GM19452 (cell line): ENCODE data around the gene DOCK2.

Experiments
- ATAC-seq: cut with Tn5 transposase; IDR thresholded peaks from one replicate; pipeline ENCODE4 v1.9.1; 2021; ENCODE audit not compliant: unreplicated experiment

The DOCK2 gene

DNA sequence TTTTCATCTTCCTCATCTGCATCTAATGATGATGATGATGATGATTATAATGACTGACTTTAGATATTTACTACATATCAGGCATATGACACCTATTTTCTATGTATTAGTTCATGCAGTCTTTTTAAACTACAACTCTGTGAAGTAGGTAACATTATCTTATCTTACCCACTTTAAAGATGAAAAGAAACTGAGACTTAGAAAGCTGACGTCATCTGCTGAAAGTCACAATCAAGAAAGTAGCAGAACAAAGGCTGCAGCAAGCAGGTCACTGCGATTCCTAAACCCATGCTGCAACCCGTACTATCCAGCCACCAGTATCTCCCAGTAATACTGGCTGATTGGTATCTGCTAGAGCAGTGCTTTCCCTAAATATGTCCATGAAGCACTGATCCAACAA, 383.3 kb downstream of the DOCK2 start:
- ATAC-seq, result no peak

DNA sequence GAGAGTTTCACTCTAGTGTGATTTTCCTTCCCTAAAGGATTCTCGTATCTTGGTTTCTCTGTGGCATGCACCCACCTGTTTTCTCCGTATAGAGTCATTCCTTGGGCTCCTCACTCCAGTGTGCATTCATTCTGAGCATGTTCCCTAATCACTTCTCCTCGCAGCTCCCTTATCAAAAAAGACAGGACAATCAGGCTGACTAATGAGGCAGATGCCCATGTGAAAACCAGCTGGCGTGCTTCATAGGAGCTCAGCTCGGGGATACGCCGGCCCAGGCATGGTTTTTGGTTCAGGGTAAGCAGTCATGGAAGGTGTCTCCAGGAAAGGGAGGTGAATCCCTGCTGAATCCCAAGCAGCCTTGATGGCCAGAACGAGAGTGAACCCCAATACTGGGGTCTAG, 384.4 kb downstream of the DOCK2 start:
- no peak for ATAC-seq

DNA sequence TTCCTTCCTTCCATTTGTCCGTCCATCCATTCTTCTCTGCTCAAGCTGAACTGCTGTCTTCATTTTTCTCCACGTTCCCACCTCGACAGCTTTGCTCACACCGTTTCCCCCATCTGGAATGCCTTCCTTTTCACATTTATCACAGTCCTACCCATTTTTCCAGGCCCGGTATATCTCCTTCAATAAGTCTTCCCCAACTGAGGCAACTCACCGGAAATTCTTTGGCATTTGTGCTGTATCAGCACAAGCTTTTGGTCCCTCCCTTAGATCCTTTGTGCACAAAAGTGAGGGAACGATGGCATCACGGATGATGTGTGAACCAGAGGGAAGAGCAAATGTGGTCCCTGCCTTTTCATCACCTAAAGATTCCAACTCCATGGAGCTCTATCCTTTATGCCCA, 388.8 kb downstream of the DOCK2 start:
- ATAC-seq, result no peak

DNA sequence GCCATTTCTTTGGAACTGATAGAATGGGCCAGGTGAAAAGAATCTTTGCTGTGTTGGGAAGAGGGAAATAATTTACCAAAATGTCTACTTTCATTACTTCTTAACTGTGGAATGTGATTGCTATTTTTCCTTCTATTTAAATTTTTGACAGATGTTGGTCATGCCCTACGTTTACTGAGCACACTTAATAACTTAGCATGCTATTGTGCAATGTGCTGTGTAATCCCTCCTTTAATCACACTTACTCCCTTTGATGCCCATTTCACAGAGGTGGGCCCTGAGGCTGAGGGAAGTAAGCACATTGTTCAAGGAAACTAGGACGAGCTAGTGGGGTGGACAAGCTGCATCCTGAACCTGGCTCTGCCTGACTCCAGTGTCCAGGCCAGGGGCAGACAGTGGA, 391.0 kb downstream of the DOCK2 start:
- no peak for ATAC-seq

DNA sequence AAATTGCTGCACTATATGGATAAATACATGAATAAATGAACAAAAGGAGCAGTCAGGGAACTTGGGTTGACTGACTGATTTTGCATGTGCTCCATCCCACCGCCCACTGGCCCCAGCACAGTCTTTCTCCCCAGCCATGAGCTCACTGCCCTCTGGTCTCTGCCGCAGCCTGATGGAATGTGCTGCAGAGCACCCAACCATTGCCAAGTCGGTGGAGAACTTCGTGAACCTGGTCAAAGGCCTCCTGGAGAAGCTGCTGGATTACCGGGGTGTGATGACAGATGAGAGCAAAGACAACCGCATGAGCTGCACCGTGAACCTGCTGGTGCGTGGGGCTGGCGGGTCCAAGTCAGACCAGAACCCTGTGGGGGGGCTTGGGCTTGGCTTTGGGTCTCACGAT, 397.2 kb downstream of the DOCK2 start:
- no peak for ATAC-seq

DNA sequence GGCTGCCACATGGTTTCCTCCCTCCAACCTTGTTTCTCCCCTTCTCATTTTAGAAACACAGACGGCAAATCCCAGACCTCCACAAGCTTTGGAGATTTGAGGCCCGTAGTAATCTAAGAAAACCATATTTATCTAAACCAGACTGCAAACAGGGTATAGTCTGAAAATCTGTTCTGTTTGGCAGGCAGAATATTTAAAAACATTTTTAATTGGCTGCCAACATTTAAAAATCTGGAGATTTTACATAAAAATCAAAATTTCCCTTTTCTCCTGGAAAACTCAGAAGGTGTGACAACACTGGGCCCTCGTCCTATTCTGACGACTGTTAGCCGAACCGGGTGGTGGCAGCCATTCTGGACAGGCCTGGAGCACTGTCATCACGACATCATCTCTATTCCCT, 401.2 kb downstream of the DOCK2 start:
- ATAC-seq, result no peak

DNA sequence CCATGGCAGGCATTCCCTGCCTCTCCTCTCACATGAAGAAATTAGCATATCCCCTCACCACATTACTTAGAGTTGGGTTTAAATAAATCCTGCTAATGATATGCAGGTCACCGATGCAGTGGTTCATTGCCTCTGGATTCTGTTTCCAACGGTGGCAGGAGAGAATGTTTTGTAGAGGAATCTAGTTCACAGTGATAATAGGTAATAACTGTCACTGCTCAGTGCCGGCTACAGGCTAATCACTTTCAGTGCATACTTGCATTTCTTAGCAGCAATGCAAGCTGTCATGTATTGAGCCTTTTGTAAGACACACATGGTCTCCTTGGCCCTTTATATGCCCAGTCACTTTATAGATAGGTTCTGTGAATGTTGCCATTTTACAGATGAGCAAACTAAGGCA, 402.8 kb downstream of the DOCK2 start:
- no peak for ATAC-seq

DNA sequence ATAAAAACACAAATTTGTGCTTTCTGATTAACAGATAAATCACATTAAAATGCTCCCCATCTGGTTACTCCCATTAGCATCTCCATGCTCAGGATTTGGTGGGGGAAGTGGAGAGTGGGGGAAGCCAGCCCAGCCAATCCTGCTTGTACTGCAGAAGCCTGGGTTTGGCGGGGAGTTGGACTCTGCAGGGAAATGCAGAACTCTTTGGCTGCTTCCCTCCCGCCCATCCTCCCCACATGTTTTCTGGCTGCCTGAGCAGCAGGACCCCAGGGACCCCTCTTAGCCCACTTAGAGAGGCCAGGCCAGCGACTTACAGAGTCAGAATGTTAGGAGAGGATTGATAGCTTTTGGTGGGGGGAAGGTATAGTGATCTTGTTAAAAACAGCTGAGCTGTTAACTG, 409.2 kb downstream of the DOCK2 start:
- no peak for ATAC-seq

DNA sequence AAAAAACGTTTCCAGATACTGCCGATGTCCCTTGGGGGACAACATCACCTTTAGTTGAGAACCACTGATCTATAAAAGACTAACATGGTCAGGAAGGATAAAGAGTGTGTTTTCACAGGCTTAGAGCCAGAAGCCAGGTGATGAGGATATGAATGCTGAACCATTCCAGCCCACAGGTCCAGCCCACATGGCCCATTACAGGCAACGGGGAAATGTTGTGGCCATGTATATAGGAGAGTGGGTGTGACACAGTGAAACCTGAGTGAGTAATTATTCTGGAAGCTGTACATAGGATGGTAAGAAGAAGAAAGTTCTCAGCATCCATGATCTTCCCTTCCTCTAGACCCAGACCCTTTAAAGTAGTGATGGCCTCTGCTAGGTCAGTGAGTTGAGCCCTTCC, 412.6 kb downstream of the DOCK2 start:
- no peak for ATAC-seq

DNA sequence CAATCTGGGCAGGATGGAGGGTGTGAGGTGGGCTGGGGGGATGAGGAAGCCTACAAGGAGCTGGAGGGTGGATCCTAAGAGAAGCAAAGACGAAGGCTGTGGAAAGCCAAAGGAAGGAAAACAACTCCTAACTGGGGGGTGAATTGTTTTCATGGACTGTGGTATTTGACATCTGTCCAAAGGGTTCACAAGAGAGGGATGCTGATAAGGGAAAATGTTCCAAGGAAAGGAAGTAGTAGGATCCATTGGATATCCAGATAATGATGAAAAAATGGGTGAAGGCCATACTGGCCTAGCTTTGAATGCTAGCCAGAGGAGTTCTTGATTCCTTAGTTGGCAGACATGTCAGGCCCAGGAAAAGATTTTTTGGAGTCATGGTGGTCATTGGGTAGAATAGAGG, 416.8 kb downstream of the DOCK2 start:
- ATAC-seq, result no peak

DNA sequence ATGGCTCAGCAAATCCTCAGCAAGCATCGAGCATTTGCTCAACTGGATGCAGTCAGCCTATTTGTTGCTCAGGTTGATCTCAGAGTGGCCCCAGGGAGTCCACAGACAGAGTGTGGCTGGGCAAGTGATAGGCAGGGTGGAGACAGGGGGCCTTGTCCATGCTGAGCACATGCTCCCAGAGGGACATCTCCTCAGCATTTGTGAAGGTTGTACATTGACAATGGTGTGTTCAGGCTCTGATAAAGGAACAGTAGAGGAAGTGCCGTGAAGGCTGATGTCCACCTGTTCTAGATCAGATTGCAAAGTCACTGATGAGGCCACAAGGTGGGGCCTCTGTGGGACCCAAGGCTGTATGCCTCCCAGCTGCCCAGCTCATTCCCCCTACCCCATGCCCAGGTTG, 418.5 kb downstream of the DOCK2 start:
- ATAC-seq, result no peak

DNA sequence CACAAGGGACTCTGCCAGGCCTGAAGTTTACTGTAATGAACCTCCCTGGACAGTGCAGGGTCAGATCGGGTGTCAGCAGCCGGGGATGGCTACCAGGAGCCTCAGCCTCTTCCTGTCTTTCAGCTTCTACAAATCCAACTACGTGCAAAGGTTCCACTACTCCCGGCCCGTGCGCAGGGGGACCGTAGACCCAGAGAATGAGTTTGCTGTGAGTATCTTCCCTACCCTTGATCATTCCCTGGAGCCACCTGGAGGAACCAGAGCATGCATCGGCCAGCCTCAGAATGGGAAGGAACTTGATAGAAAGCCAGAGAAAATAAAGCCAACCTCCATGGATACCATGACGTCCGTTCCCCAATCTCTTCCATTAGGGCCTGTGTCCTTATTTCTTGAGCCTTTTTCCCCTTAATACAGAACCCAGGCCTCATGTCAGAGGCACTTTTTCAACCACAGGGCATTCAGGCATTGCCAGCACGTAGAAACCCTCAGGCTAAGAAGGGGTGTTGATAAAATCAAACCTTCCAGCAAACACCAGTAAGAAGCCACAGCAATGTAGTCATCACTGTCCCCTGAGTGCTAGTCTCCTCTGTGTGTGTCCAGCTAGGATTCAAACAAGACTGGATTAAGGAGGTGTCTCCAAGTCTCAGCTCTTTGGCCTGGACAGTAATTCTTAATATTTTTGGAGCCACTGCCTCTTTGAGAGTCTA, 419.6 kb downstream of the DOCK2 start:
- no peak for ATAC-seq

DNA sequence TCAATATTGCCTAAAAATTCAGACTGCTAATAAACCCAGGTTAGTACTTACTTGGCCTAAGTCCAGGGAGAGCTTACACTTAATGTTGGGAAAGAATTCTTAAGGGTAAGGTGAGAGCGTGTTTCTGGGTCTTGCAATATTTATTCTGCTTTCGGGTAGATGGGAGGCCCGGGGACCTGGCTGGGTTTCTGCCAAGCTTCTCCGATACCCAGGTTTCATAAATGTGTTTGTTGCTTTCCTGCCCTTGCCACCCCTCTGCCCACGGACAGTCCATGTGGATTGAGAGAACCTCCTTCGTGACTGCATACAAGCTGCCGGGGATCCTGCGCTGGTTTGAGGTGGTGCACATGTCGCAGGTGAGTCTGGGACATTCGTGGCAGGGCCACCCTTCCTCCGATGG, 420.2 kb downstream of the DOCK2 start:
- ATAC-seq, result no peak

DNA sequence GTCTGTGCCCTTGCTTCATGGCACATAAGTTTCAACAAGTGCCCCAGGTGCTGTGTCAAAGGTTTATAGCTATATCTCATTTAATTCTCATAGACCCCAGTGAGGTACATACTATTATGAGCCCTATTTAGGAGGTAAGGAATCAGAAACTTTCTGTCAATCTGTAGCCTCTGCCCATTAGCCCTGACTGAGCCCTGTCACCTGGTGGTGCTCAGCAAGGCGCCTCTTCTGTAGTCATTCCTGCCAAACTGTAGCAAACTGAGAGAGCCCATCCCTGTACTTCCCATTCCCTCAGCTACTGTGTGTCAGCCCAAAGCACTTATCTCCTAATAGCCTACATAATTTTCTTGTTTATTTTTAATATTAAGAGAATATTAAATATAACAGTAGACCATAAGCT, 422.1 kb downstream of the DOCK2 start:
- ATAC-seq, result no peak

DNA sequence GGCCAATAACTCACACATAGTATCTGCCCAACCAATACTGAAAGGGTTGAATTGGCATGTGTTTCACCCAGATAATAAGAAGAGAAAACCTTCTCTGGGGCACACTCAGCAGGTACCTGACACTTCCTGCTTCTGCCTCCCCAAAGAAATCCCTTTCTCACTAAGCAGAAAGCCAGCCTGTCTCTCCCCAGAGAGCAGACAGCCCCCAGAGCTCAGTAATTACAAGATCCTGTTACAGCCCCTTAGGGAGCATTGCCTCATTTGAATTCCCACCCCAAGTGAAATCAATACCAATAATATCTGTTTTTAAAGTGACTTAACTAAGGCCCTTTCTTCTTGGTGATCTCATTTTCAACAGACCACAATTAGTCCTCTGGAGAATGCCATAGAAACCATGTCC, 430.1 kb downstream of the DOCK2 start:
- ATAC-seq, result no peak

DNA sequence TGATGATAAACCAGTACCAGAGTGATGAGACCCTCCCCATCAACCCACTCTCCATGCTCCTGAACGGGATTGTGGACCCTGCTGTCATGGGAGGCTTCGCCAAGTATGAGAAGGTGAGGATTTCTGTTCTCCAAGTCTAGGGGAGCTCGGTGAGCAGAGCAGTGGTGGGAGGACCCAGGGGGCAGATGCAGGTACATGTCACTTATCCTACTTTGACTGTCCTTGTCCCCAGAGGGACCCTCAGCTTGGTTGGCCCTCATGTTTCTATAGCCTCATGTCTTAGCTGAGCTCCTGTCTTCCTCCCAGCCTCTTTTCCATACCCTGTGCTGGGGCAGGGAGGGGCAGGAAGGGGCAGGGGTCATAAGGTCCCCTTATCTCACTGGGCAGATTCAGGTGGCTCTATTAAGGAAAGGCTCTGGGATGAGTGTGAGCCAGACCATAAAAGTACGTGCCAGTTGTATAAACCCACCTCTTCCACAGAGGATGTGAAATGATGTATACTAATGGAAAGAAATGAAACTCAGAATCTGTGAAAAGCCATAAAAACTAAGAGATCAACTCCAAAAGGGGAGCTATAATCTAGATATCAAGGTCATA, 430.6 kb downstream of the DOCK2 start:
- ATAC-seq, result no peak

DNA sequence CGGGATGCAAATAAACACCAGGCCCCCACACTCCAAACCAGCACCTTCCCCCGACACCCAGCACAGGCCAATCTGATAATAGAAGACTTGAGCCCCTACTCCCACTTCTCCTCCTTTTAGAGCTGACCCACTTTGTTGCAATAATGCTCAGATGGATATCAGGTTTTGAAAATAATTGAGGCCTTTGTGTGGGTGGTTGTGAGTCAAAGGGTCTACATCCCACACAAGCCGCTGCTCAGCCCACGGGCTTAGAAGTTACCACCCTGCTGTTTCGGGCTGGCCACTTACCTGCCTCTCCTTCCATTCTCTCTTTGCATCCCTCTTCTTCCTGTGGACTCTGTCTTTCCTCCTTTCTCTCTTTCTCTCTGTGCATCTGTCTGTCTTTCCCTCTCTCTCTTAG, 432.4 kb downstream of the DOCK2 start:
- no peak for ATAC-seq

DNA sequence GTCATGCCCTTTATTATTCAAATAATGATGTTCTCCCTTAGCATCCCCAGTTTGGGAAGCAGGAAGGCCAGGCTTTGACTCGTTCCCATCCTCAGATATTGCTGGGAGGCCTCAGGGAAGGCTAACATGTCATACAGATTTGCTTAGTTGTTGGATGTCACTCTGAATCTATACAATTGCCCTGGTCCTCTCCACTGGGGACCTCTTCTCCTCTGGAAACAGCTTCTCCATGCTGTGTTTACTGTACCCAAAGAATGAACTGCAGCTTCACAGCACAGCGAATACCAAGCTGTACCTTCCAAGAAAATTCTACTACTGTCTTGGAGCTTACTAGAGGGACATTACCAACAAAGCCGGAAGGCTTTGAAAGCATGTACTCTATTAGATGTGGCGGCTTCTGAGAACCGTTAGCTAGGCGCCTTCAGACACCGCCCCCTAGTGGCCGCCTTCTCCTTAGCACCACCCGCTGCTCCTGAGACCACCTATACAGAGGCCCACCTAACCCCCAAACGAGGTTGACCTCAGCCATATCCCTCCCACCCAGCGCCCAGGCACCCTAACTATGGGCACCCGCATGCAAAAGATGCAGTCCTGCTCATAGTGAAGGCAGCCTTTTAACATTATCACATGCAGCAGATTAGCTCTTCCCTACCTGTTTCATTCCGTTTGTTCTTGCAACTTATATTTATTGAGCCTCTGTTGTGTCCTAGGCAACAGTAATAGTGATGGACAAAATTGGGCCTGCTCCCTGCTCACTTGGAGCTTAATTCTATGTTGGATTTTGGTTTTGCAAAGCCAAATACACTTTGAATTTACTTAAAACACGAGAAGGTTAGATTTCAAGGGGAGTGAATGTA, 433.7 kb downstream of the DOCK2 start:
- no peak for ATAC-seq

DNA sequence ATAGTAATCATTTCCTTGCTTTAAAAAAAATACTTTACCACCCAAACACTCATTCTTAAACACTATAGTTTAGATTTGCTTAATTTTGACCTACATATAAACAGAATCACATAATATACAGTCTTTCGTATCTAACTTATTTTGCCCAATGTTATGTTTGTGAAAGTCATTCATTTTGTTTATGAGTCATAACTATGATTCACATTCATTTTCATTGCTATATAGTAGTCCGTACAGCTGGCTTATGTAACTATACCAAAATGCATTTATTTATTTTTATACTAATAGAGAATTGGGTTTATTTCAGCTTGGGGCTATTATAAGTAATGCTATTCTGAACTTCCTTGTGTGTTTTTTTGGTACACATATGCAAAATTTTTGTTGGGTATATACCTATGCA, 434.7 kb downstream of the DOCK2 start:
- no peak for ATAC-seq

DNA sequence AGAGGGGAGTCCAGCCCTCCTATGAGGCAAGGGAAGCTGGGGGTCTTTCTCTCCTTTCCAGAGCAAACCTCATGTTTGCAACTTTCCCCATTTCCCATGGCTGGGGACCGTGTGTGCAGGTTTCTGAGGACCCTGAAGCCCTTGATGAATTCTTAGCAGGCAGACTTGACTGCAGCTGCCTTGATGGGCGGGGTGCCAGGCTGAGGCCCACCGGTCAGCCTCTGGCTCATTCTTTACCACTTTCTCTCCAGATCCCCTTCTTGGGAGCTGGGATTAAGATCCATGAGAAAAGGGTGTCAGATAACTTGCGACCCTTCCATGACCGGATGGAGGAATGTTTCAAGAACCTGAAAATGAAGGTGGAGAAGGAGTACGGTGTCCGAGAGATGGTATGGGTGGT, 438.6 kb downstream of the DOCK2 start:
- ATAC-seq, result no peak

DNA sequence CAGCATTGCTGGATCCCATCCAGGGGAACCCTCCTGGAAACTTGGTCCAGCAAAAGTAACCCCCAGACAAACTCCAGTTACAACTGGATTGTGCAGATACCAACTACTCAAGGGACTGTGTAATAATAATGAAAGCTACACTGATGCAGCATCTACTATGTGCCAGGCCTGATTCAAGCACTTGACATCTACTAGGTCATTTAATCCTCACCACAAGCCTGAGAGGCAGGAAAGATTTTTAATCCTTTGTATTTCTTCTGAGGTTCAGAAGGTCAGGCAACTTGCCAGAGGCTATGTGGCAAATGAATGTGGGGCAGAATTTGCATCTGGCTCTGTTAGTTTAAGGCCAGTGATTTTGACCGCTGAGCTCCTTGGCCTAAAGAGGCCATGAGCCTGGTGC, 439.1 kb downstream of the DOCK2 start:
- no peak for ATAC-seq

DNA sequence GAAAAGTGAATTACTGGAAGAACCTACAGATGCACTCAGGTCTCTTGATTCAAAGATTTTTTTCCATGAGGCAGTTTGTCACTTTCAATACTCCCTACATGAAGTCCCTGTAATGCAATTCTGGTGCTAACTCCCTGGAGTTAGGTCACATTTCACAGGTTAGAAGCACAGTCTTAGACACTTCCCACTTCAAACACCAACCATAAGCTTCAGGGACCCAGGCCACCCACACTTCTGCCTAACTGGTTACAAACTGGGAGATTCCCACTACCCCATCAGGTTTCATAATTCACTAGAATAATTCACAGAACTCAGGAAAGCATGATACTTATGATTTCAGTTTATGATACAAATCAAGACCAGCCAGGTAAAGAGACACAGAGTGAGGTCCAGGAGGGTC, 439.7 kb downstream of the DOCK2 start:
- no peak for ATAC-seq
